Activated naive CD8-positive, alpha-beta T cell treated with anti-CD3 and anti-CD28 coated beads, Interleukin-2, amount 10 ng/mL, durations not matched to agents 7 days and 5 days (primary cell): ENCODE measurements around the gene EID2. TPM values are rescaled to one million over a fixed set of nuclear protein-coding genes. Genes with fewer than 3 reads are reported as not detected.

Experiments used
- ATAC-seq: fragments of 150-1000 bp; cut with Tn5 transposase; one replicate; pipeline ENCODE4 v1.10.0; 2021; ENCODE audit warnings: low read depth, moderate library complexity
- POLR2A ChIA-PET: fragments of 350-600 bp; sonication (Branson Sonifier 250); formaldehyde crosslinking; loops from one replicate; lab custom pipeline; 2021; ENCODE audit warnings: antibody characterized with exemption; lab: Charles Lee
- DNase-seq: peaks from one replicate; pipeline ENCODE4 v3.0.0; 2021
- H3K27ac Mint-ChIP-seq: one replicate; pipeline ENCODE4 v1.8.0; 2022; ENCODE audit warnings: mild to moderate bottlenecking, mixed read lengths
- H3K27me3 Mint-ChIP-seq: one replicate; pipeline ENCODE4 v1.8.0; 2022; ENCODE audit warnings: mild to moderate bottlenecking, moderate library complexity, mixed read lengths
- H3K36me3 Mint-ChIP-seq: one replicate; pipeline ENCODE4 v1.8.0; 2021; ENCODE audit warnings: mild to moderate bottlenecking, mixed read lengths
- H3K4me1 Mint-ChIP-seq: one replicate; pipeline ENCODE4 v1.8.0; 2021; ENCODE audit warnings: mixed read lengths
- H3K4me3 Mint-ChIP-seq: one replicate; pipeline ENCODE4 v1.8.0; 2022; ENCODE audit warnings: mild to moderate bottlenecking, moderate library complexity, mixed read lengths
- H3K9me3 Mint-ChIP-seq: one replicate; pipeline ENCODE4 v1.8.0; 2021; ENCODE audit warnings: mixed read lengths
- total RNA-seq, 2 experiments: library from RNA; stranded (reverse); gene quantifications; one replicate each; pipeline ENCODE4 v1.2.3, GENCODE V29; 2021

The EID2 gene
- total RNA-seq, 2 experiments from 2014 or later: 17.5 to 20.7 TPM

DNA sequence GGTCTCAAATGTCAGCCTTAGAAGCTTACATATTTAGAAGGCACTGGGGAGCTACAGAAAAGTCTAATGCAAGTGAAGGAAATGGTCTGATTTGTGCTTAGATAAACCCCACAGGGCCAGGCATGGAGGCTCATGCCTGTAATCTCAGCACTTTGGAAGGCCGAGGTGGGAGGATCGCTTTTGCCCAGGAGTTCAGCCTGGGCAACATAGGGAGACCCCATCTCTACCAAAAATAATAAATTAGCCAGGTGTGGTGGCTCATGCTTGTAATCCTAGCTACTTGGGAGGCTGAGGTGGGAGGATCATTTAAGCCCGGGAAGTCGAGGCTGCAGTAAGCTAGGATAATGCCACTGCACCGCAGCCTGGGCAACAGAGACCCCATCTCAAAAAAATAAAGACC lies 43.9 kb downstream of the EID2 start:
- no peak overlapping the region for H3K27ac Mint-ChIP-seq

DNA sequence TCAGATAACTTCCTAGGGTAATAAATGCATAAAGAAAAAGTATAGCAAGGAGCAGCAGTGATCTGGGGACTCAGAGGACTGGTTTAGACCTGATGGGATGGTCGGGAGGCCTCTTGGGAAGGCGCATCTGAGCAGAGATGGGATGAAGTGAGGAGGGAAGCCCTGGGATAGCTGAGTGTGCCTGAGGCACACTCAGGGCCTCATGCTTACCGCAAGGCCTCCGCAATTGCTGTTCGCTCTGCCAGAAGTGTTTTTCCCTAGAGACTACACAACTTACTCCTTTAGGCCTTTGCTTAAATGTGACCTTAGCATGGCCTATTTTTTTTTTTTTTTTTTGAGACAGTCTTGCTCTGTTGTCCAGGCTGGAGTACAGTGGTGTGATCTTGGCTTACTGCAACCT lies 45.3 kb downstream of the EID2 start:
- no peaks in the 10 kb centered on the region for H3K9me3 Mint-ChIP-seq
- POLR2A ChIA-PET: no interaction called here
- no peak for ATAC-seq

More for the DNA sequence above, 43.9 kb downstream of the EID2 start:
- peaks cover 47% of the 10 kb centered on the region for H3K27me3 Mint-ChIP-seq
- H3K4me3 Mint-ChIP-seq: no peak overlapping the region
- peaks cover 2% of the 10 kb centered on the region for H3K36me3 Mint-ChIP-seq
- POLR2A ChIA-PET: no interaction called here
- DNase-seq (no peak), ATAC-seq (no peak)
- peaks cover 14% of the 10 kb centered on the region for H3K4me1 Mint-ChIP-seq
- no peaks in the 10 kb centered on the region for H3K9me3 Mint-ChIP-seq

GRCh38 chr19:39492788-39493187 lies 47.2 kb downstream of the EID2 start:
- POLR2A ChIA-PET: no interaction called here
- Mint-ChIP-seq H3K4me3 (no peak overlapping the region), H3K27me3 (peaks cover 18% of the 10 kb centered on the region), H3K9me3 (no peaks in the 10 kb centered on the region), H3K36me3 (peaks cover 12% of the 10 kb centered on the region), H3K4me1 (peaks cover 2% of the 10 kb centered on the region), H3K27ac (no peak overlapping the region)
- no peak for DNase-seq
- no peak for ATAC-seq

More for the DNA sequence above, 45.3 kb downstream of the EID2 start:
- Mint-ChIP-seq H3K4me1 (peaks cover 12% of the 10 kb centered on the region), H3K4me3 (no peak overlapping the region), H3K27ac (no peak overlapping the region), H3K27me3 (peaks cover 33% of the 10 kb centered on the region), H3K36me3 (peaks cover 4% of the 10 kb centered on the region)
- DNase-seq: no peak

DNA sequence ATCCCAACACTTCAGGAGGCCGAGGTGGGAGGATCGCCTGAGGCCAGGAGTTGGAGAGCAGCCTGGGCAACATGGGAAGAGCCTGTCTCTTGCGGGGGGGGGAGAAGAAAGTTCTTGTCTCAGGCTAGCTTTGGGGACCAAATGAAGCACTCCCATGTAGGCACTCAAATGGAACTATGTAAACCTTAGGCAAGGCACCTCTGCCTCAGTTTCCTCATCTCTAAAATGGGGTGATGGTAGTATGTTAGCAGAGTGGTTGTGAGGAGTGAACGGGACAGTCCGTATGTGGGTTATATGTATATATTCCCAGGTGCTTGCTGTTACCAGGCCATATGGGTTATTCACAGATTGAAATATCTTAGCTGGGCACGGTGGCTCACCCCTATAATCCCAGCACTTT lies 47.7 kb downstream of the EID2 start:
- no peak overlapping the region for H3K27ac Mint-ChIP-seq
- H3K4me1 Mint-ChIP-seq: peaks cover 2% of the 10 kb centered on the region
- ATAC-seq (no peak), DNase-seq (no peak)
- no peak overlapping the region for H3K4me3 Mint-ChIP-seq
- H3K27me3 Mint-ChIP-seq: peaks cover 13% of the 10 kb centered on the region
- H3K9me3 Mint-ChIP-seq: no peaks in the 10 kb centered on the region
- peaks cover 12% of the 10 kb centered on the region for H3K36me3 Mint-ChIP-seq
- POLR2A ChIA-PET: no interaction called here

DNA sequence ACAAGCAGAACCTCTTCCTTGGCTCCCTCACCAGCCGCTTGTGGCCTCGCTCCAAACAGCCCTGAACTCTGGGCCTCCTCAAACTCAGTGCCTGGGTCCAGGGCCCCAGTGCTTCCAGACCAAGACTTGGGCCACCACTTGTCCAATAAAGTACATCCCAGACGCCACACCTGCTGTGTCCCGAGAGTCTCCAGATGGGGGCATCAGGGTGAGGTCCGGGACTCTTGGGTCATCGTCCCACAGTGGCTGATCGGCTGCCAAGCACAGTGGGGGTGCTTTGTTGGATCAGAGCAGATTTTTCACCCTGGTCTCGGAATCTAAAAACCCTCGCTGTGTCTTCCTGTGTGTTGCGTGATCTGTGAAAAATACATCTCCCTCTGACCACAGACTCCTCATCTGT lies 50.2 kb downstream of the EID2 start:
- Mint-ChIP-seq H3K9me3 (no peaks in the 10 kb centered on the region), H3K4me1 (no peaks in the 10 kb centered on the region), H3K27ac (no peak overlapping the region), H3K4me3 (no peak overlapping the region), H3K36me3 (peaks cover 12% of the 10 kb centered on the region), H3K27me3 (no peaks in the 10 kb centered on the region)
- POLR2A ChIA-PET: no interaction called here
- ATAC-seq (no peak), DNase-seq (no peak)

Other genes starting within 250 kb of the EID2 start
- gene IFNL1, start 243.8 kb downstream of the EID2 start, total RNA-seq: not detected
- gene LRFN1, start 219.3 kb downstream of the EID2 start, total RNA-seq: 1 to 10 TPM; 9.2 to 9.4 TPM
- 100 to 1,000 TPM; 428 to 433 TPM for gene GMFG, start 204.1 kb downstream of the EID2 start, total RNA-seq
- 10 to 100 TPM; 47.8 to 51.3 TPM for gene SAMD4B, start 197.7 kb downstream of the EID2 start, total RNA-seq
- 10 to 100 TPM; 40.7 to 47.0 TPM for gene PAF1, start 149.1 kb downstream of the EID2 start, total RNA-seq
- gene MED29, start 148.8 kb downstream of the EID2 start, total RNA-seq: 10 to 100 TPM; 39.0 to 40.7 TPM
- gene ZFP36, start 133.3 kb downstream of the EID2 start, total RNA-seq: 100 to 1,000 TPM; 102 to 107 TPM
- gene PLEKHG2, start 127.5 kb downstream of the EID2 start, total RNA-seq: 10 to 100 TPM; 65.7 to 65.9 TPM
- gene RPS16, start 104.2 kb downstream of the EID2 start, total RNA-seq: 1,000 to 10,000 TPM; 2,294 to 2,369 TPM
- 100 to 1,000 TPM; 173 to 176 TPM for gene SUPT5H, start 94.6 kb downstream of the EID2 start, total RNA-seq
- gene TIMM50, start 59.3 kb downstream of the EID2 start, total RNA-seq: 10 to 100 TPM; 42.8 to 46.8 TPM
- under 1 TPM; 0.19 to 0.23 TPM for gene DLL3, start 41.2 kb downstream of the EID2 start, total RNA-seq
- gene SELENOV, start 25.0 kb downstream of the EID2 start, total RNA-seq: not detected
- gene EID2B, start 7.3 kb downstream of the EID2 start, total RNA-seq: 1 to 10 TPM; 6.3 to 7.0 TPM
- not detected for gene LGALS13, start 62.4 kb upstream of the EID2 start, total RNA-seq
- not detected for gene LGALS16, start 115.8 kb upstream of the EID2 start, total RNA-seq
- not detected for gene LGALS14, start 164.3 kb upstream of the EID2 start, total RNA-seq
- gene CLC, start 197.9 kb upstream of the EID2 start, total RNA-seq: not detected
- gene LEUTX, start 238.7 kb upstream of the EID2 start, total RNA-seq: not detected